Measurements from ENCODE around the gene BNIP1.

BNIP1 gene

GRCh38 chr5:173213236-173213933 is 69.1 kb downstream of the BNIP1 start:
- no peak for DNase-seq (ENCODE audit: low spot score)

Data from germinal center (tissue), 1 donor.